ENCODE measurements around the gene NBEAL2.
A peak's percentile ranks its signal among the peaks of the same experiment; 100 is the strongest.
"Not testable (repeated sequence)": the region's sequence is repeated elsewhere in the genome, so short reads cannot be mapped to it uniquely, and the experiment has no call there.

Gene NBEAL2

GRCh38 chr3:47031041-47031440 lies 51.6 kb downstream of the NBEAL2 start:
- DNase-seq (ENCODE audit: extremely low read depth in 1 of 2, low read depth in 1 of 2) = not testable (repeated sequence)

- no peak for DNase-seq (ENCODE audit: extremely low read depth in 1 of 2, low read depth in 1 of 2)
These were observed 55.5 kb downstream of the NBEAL2 start for GRCh38 chr3:47034868-47035489.

GRCh38 chr3:47035645-47036044 lies 56.2 kb downstream of the NBEAL2 start:
- DNase-seq (ENCODE audit: extremely low read depth in 1 of 2, low read depth in 1 of 2) = no peak

GRCh38 chr3:47036145-47036544 lies 56.7 kb downstream of the NBEAL2 start:
- DNase-seq (ENCODE audit: extremely low read depth in 1 of 2, low read depth in 1 of 2) = no peak

GRCh38 chr3:47037302-47037701 lies 57.8 kb downstream of the NBEAL2 start:
- DNase-seq (ENCODE audit: extremely low read depth in 1 of 2, low read depth in 1 of 2) = not testable (repeated sequence)

GRCh38 chr3:47041114-47041513 lies 61.6 kb downstream of the NBEAL2 start:
- DNase-seq (ENCODE audit: extremely low read depth in 1 of 2, low read depth in 1 of 2) = no peak

GRCh38 chr3:47042231-47042791 lies 62.8 kb downstream of the NBEAL2 start:
- no peak for DNase-seq (ENCODE audit: extremely low read depth in 1 of 2, low read depth in 1 of 2)

GRCh38 chr3:47047069-47047468 lies 67.6 kb downstream of the NBEAL2 start:
- no peak for DNase-seq (ENCODE audit: extremely low read depth in 1 of 2, low read depth in 1 of 2)

- DNase-seq (ENCODE audit: extremely low read depth in 1 of 2, low read depth in 1 of 2) = no peak
These were observed 68.2 kb downstream of the NBEAL2 start for GRCh38 chr3:47047673-47048072.

- no peak for DNase-seq (ENCODE audit: extremely low read depth in 1 of 2, low read depth in 1 of 2)
These were observed 74.9 kb downstream of the NBEAL2 start for GRCh38 chr3:47054412-47054811.

GRCh38 chr3:47056705-47057104 lies 77.2 kb downstream of the NBEAL2 start:
- no peak for DNase-seq (ENCODE audit: extremely low read depth in 1 of 2, low read depth in 1 of 2)

GRCh38 chr3:47057212-47057671 lies 77.8 kb downstream of the NBEAL2 start:
- peak in 1 of 2 donors; percentile 45 for DNase-seq (ENCODE audit: extremely low read depth in 1 of 2, low read depth in 1 of 2)
